ENCODE results near the gene MYO3B. TPM values are rescaled to one million over a fixed set of nuclear protein-coding genes. Genes with fewer than 3 reads are reported as not detected.

Gene MYO3B
- total and polyA plus RNA-seq, 2 donors from 2014 or later, result 3.5 to 6.4 TPM

DNA sequence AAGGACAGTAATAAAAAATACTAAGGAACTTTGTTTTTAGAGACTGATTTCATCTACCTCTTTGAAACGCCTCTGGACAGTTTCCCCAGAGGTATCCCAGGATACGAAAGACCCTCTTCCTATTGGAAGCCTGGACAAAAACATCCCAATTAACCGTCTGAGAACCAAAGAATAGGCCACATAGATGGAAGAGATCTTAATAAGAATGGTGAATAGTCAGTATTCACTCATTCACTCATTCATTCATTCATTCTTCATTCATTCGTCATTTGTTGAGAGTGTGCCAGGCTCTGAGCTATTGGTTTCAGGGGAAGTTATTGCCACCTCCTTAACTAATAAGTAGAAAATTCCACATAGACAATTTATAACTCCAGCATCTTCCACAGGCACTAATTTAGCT lies 464.0 kb downstream of the MYO3B start:
- TF ChIP-seq, protein P1, sequence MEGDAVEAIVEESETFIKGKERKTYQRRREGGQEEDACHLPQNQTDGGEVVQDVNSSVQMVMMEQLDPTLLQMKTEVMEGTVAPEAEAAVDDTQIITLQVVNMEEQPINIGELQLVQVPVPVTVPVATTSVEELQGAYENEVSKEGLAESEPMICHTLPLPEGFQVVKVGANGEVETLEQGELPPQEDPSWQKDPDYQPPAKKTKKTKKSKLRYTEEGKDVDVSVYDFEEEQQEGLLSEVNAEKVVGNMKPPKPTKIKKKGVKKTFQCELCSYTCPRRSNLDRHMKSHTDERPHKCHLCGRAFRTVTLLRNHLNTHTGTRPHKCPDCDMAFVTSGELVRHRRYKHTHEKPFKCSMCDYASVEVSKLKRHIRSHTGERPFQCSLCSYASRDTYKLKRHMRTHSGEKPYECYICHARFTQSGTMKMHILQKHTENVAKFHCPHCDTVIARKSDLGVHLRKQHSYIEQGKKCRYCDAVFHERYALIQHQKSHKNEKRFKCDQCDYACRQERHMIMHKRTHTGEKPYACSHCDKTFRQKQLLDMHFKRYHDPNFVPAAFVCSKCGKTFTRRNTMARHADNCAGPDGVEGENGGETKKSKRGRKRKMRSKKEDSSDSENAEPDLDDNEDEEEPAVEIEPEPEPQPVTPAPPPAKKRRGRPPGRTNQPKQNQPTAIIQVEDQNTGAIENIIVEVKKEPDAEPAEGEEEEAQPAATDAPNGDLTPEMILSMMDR (IDR thresholded peaks at IDR 0.05; ENCODE audit: borderline replicate concordance, extremely low read depth, insufficient read depth), result no peak
- Histone ChIP-seq H3K36me3 (ENCODE audit: control insufficient read depth in 2 of 3, insufficient read depth in 3 of 3, low read length in 3 of 3) (no peaks in the 10 kb centered on the region), H3K9me3 (ENCODE audit: control insufficient read depth in 2 of 3, insufficient read depth in 1 of 3, low read length in 3 of 3) (no peaks in the 10 kb centered on the region), H3K27ac (ENCODE audit: low read depth in 2 of 2, low read length in 2 of 2) (no peak overlapping the region), H3K4me1 (ENCODE audit: control insufficient read depth in 2 of 3, insufficient read depth in 2 of 3, low read depth in 1 of 3, low read length in 3 of 3) (no peaks in the 10 kb centered on the region), H3K9ac (ENCODE audit: low read length in 3 of 3) (no peak overlapping the region), H3K27me3 (ENCODE audit: control insufficient read depth, insufficient read depth, low read length) (no peaks in the 10 kb centered on the region), H3K4me3 (ENCODE audit: low read length in 3 of 3) (no peak overlapping the region)
- DNase-seq, result no peak
- FAIRE-seq, result no peak
- intact Hi-C loops (cut with DNase I), result no loop called here

DNA sequence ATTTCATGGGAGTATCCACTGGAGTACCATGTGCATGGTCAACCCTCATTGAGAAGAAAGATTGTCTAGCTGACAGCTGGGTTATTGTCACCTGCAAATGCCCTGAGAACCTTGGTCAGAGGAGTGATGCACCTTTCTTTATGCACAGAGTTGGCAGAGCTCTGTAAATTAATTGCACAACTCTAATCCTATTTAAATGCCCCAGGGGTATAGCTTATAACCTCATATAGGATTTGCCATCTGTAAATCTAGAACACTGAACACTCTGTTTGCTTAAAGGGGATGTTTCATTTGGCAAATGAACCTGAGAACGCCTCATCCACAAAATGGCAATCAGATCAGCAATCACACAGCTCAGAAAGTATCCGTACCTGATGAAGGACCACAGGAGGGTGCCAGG lies 465.4 kb downstream of the MYO3B start:
- no peak for DNase-seq
- H3K4me3 ChIP-seq (ENCODE audit: low read length in 3 of 3), result no peak overlapping the region
- no peaks in the 10 kb centered on the region for H3K9me3 ChIP-seq (ENCODE audit: control insufficient read depth in 2 of 3, insufficient read depth in 1 of 3, low read length in 3 of 3)
- H3K27me3 ChIP-seq (ENCODE audit: control insufficient read depth, insufficient read depth, low read length), result no peaks in the 10 kb centered on the region
- H3K4me1 ChIP-seq (ENCODE audit: control insufficient read depth in 2 of 3, insufficient read depth in 2 of 3, low read depth in 1 of 3, low read length in 3 of 3), result no peaks in the 10 kb centered on the region
- H3K27ac ChIP-seq (ENCODE audit: low read depth in 2 of 2, low read length in 2 of 2), result no peak overlapping the region
- TF ChIP-seq, protein P1 (IDR thresholded peaks at IDR 0.05; ENCODE audit: borderline replicate concordance, extremely low read depth, insufficient read depth), result no peak
- H3K9ac ChIP-seq (ENCODE audit: low read length in 3 of 3), result no peak overlapping the region
- no peaks in the 10 kb centered on the region for H3K36me3 ChIP-seq (ENCODE audit: control insufficient read depth in 2 of 3, insufficient read depth in 3 of 3, low read length in 3 of 3)
- intact Hi-C loops (cut with DNase I), result no loop called here
- FAIRE-seq, result no peak

DNA sequence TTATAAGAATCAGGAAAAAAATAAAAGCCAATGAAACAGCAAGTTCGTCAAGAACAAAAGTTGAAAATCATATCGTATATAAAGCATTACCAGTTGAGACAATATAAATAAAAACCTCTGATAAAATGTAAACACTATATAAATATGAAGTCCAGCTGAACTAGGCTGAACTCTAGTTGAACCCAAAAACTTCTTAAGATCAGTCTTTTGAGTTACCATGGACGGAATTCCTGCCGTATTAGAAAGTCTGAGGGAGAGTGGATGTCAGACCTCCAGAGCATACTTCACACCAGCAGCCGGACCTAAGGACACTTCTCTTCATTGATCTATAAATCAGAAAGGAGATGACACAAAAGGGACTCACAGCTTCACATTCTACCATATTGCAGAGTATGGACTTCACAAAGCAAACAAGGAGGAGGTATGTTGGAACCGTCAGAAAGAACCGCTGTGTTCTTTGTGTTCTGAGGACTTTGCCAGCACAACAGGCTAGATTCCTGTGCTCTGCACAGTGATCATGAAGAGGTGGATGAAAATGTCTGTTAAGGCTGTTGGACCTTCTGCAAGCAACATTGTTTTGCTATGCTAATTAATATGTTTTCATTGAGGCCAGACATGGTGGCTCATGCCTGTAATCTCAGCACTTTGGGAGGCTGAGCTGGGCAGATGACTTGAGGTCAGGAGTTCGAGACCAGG lies 469.9 kb downstream of the MYO3B start:
- intact Hi-C loops (cut with DNase I), result no loop called here
- Histone ChIP-seq H3K4me3 (ENCODE audit: low read length in 3 of 3) (no peak overlapping the region), H3K36me3 (ENCODE audit: control insufficient read depth in 2 of 3, insufficient read depth in 3 of 3, low read length in 3 of 3) (no peaks in the 10 kb centered on the region), H3K9me3 (ENCODE audit: control insufficient read depth in 2 of 3, insufficient read depth in 1 of 3, low read length in 3 of 3) (no peaks in the 10 kb centered on the region), H3K4me1 (ENCODE audit: control insufficient read depth in 2 of 3, insufficient read depth in 2 of 3, low read depth in 1 of 3, low read length in 3 of 3) (no peaks in the 10 kb centered on the region), H3K27ac (ENCODE audit: low read depth in 2 of 2, low read length in 2 of 2) (no peak overlapping the region), H3K9ac (ENCODE audit: low read length in 3 of 3) (no peak overlapping the region), H3K27me3 (ENCODE audit: control insufficient read depth, insufficient read depth, low read length) (no peaks in the 10 kb centered on the region)
- DNase-seq (peak in 2 of 5 donors; percentile 29 to 71), FAIRE-seq (no peak)
- TF ChIP-seq, protein P1 (IDR thresholded peaks at IDR 0.05; ENCODE audit: borderline replicate concordance, extremely low read depth, insufficient read depth), result no peak
